HepG2 (cell line): ENCODE results near the gene VEZF1. TPM values are rescaled to one million over a fixed set of nuclear protein-coding genes. Genes with fewer than 3 reads are reported as not detected.
A peak's percentile ranks its signal among the peaks of the same experiment; 100 is the strongest.

ENCODE experiments used
- CEBPB ChIP-seq: IDR thresholded peaks from 2 replicates; pipeline ENCODE4 v1.6.1; 2011; ENCODE audit warnings: low read depth, low read length, improper control_type of control experiment, borderline replicate concordance
- CHD4 ChIP-seq: fragments of 200-600 bp; sonication (generic); IDR thresholded peaks from 2 replicates; pipeline ENCODE4 v1.7.0; 2017; ENCODE audit warnings: mild to moderate bottlenecking, low read length, borderline replicate concordance
- EED ChIP-seq: sonication (generic); formaldehyde crosslinking; IDR thresholded peaks from 2 replicates; pipeline ENCODE4 v1.5.0; 2020; ENCODE audit warnings: mild to moderate bottlenecking, missing genetic modification reagents
- ETV6 ChIP-seq: sonication (generic); formaldehyde crosslinking; conservative IDR thresholded peaks from 2 replicates; pipeline ENCODE4 v1.4.0; 2020; ENCODE audit warnings: missing genetic modification reagents
- HMGXB4 ChIP-seq, 2 experiments: sonication (generic) in 1 of 2; formaldehyde crosslinking in 1 of 2; IDR thresholded peaks; 2 replicates each; pipeline versions ENCODE4 v1.4.0 to v1.6.1; 2018 to 2020; ENCODE audit warnings: missing genetic modification reagents in 2 of 2, borderline replicate concordance in 1 of 2, low read depth in 1 of 2, mild to moderate bottlenecking in 1 of 2, missing biosample characterization in 1 of 2
- MLLT10 ChIP-seq: sonication (generic); formaldehyde crosslinking; IDR thresholded peaks from 2 replicates; pipeline ENCODE4 v1.4.0; 2020; ENCODE audit warnings: missing genetic modification reagents
- MYPOP ChIP-seq: sonication (generic); formaldehyde crosslinking; IDR thresholded peaks from 2 replicates; pipeline ENCODE4 v1.8.1; 2023; ENCODE audit warnings: mild to moderate bottlenecking, moderate library complexity, missing genetic modification reagents
- NFIC ChIP-seq: IDR thresholded peaks from 2 replicates; pipeline ENCODE4 v1.6.1; 2012; ENCODE audit warnings: mild to moderate bottlenecking, low read length, inconsistent platforms
- PAWR ChIP-seq: sonication (generic); formaldehyde crosslinking; IDR thresholded peaks from 2 replicates; pipeline ENCODE4 v1.4.0; 2020; ENCODE audit warnings: missing genetic modification reagents, mild to moderate bottlenecking, borderline replicate concordance
- PCBP2 ChIP-seq: fragments of 200-400 bp; formaldehyde crosslinking; optimal IDR thresholded peaks from 2 replicates; pipeline ENCODE3; 2018; ENCODE audit warnings: low read length, low read depth; ENCODE audit not compliant: poor library complexity, severe bottlenecking
- RBFOX2 ChIP-seq: fragments of 200-400 bp; formaldehyde crosslinking; IDR thresholded peaks from 2 replicates; pipeline ENCODE4 v1.6.1; 2017; ENCODE audit warnings: low read depth, mild to moderate bottlenecking, low read length
- RFXANK ChIP-seq: IDR thresholded peaks from 2 replicates; pipeline ENCODE4 v1.6.1; 2016
- SNRNP70 ChIP-seq: fragments of 200-400 bp; formaldehyde crosslinking; IDR thresholded peaks from 2 replicates; pipeline ENCODE4 v1.6.1; 2017; ENCODE audit warnings: mild to moderate bottlenecking, low read depth, low read length, moderate library complexity
- SRY ChIP-seq: sonication (generic); formaldehyde crosslinking; IDR thresholded peaks from 2 replicates; pipeline ENCODE4 v1.8.0; 2022; ENCODE audit warnings: mild to moderate bottlenecking, missing genetic modification reagents
- TBL1XR1 ChIP-seq: fragments of 150-350 bp; IDR thresholded peaks from 2 replicates; pipeline ENCODE4 v1.6.1; 2014; ENCODE audit warnings: borderline replicate concordance, low read length; ENCODE audit not compliant: partially characterized antibody
- ZBTB20 ChIP-seq: sonication (generic); formaldehyde crosslinking; IDR thresholded peaks from 2 replicates; pipeline ENCODE4 v1.8.1; 2023; ENCODE audit warnings: missing genetic modification reagents, low read depth, mild to moderate bottlenecking, borderline replicate concordance
- ZBTB8A ChIP-seq: sonication (generic); formaldehyde crosslinking; IDR thresholded peaks from 2 replicates; pipeline ENCODE4 v1.4.0; 2020; ENCODE audit warnings: mild to moderate bottlenecking, low read depth, missing genetic modification reagents, borderline replicate concordance
- ZNF205 ChIP-seq: IDR thresholded peaks from 2 replicates; pipeline ENCODE4 v1.6.1; 2018; ENCODE audit warnings: missing biosample characterization, missing genetic modification reagents
- ZNF282 ChIP-seq: fragments of 450-650 bp; IDR thresholded peaks from 2 replicates; pipeline ENCODE4 v1.6.1; 2018; ENCODE audit not compliant: partially characterized antibody
- ZNF34 ChIP-seq: sonication (generic); formaldehyde crosslinking; IDR thresholded peaks from 2 replicates; pipeline ENCODE4 v1.4.0; 2020; ENCODE audit warnings: mild to moderate bottlenecking, missing genetic modification reagents, borderline replicate concordance
- ZNF577 ChIP-seq: sonication (generic); formaldehyde crosslinking; IDR thresholded peaks from 2 replicates; pipeline ENCODE4 v1.4.0; 2020; ENCODE audit warnings: mild to moderate bottlenecking, low read depth, missing genetic modification reagents, borderline replicate concordance
- ZNF629 ChIP-seq: sonication (generic); formaldehyde crosslinking; conservative IDR thresholded peaks from 2 replicates; pipeline ENCODE4 v1.5.0; 2020; ENCODE audit warnings: missing genetic modification reagents
- ZNF792 ChIP-seq: IDR thresholded peaks from 2 replicates; pipeline ENCODE4 v1.6.1; 2016
- ZNF879 ChIP-seq: sonication (generic); formaldehyde crosslinking; IDR thresholded peaks from 2 replicates; pipeline ENCODE4 v1.8.1; 2023; ENCODE audit warnings: missing genetic modification reagents
- ZSCAN20 ChIP-seq: sonication (generic); formaldehyde crosslinking; IDR thresholded peaks from 2 replicates; pipeline ENCODE4 v1.4.0; 2020; ENCODE audit warnings: missing genetic modification reagents, mild to moderate bottlenecking, borderline replicate concordance
- ZSCAN29 ChIP-seq: sonication (generic); formaldehyde crosslinking; conservative IDR thresholded peaks from 2 replicates; pipeline ENCODE4 v1.4.0; 2020; ENCODE audit warnings: mild to moderate bottlenecking, missing genetic modification reagents
- polyA plus RNA-seq, 8 experiments: library from polyadenylated mRNA; depleted of rRNA in 3 of 8; stranded (reverse) in 7 of 8; unstranded in 1 of 8; fragments of >200 nt; fragmentation: Illumina TruSeq in 4 of 8; extraction: Trizol in 4 of 8; gene quantifications; 2 replicates each; pipeline versions ENCODE4 v1.2.1 to v1.2.3, GENCODE V29; 2011 to 2016; ENCODE audit warnings: low read depth in 4 of 8, missing spikeins in 1 of 8, mixed read lengths in 1 of 8; ENCODE audit not compliant: insufficient read depth in 1 of 8
- total RNA-seq, 5 experiments: library from RNA; depleted of rRNA; stranded (reverse); fragments of >200 nt; fragmentation: Illumina TruSeq; extraction: Trizol; gene quantifications; 2 replicates each; pipeline ENCODE4 v1.2.3, GENCODE V29; 2016; ENCODE audit warnings: low read depth in 1 of 5
- TF ChIP-seq, protein P1 (sequence below): sonication (generic); formaldehyde crosslinking; IDR thresholded peaks from 2 replicates; pipeline ENCODE4 v1.5.0; 2020; ENCODE audit warnings: missing genetic modification reagents, mild to moderate bottlenecking, borderline replicate concordance

Gene VEZF1
- total and polyA plus RNA-seq, 2 of the 13 experiments (the other 11 are each of a cell fraction or from before 2014, with no cell fraction given) = 45.9 to 49.7 TPM

- TF ChIP-seq HMGXB4 (CRISPR knock-in tag; IDR thresholded peaks at IDR 0.05; ENCODE audit: borderline replicate concordance in 1 of 2, low read depth in 1 of 2) (0 out of 4 replicates have a peak, but pooled peaks of 1 of the 2 experiments have one; percentile 21), ZBTB20 (0 out of 2 replicates have a peak, but pooled peaks have one; percentile 11), CEBPB (peak; percentile 56), TBL1XR1 (peak; percentile 13), RBFOX2 (no peak), CHD4 (peak; percentile 70; the same call in 1 of the 2 replicates), MLLT10 (CRISPR knock-in tag) (no peak), ZNF282 (no peak), EED (CRISPR knock-in tag) (0 out of 2 replicates have a peak, but pooled peaks have one; percentile 54), ZNF34 (CRISPR knock-in tag) (peak; percentile 89; the same call in 1 of the 2 replicates), ETV6 (CRISPR knock-in tag) (no peak), ZNF205 (CRISPR knock-in tag) (no peak), NFIC (no peak), PCBP2 (no peak), PAWR (CRISPR knock-in tag) (no peak), RFXANK (CRISPR knock-in tag) (no peak), ZNF577 (CRISPR knock-in tag) (no peak), ZBTB8A (CRISPR knock-in tag) (no peak), ZSCAN20 (CRISPR knock-in tag) (peak; percentile 32; the same call in 1 of the 2 replicates), ZNF792 (CRISPR knock-in tag) (no peak), SNRNP70 (no peak), SRY (CRISPR knock-in tag) (peak; percentile 57; the same call in 1 of the 2 replicates), ZNF629 (no peak), ZNF879 (CRISPR knock-in tag) (no peak), ZSCAN29 (peak; percentile 63; the same call in 1 of the 2 replicates), MYPOP (CRISPR knock-in tag) (no peak)
- TF ChIP-seq, protein P1, sequence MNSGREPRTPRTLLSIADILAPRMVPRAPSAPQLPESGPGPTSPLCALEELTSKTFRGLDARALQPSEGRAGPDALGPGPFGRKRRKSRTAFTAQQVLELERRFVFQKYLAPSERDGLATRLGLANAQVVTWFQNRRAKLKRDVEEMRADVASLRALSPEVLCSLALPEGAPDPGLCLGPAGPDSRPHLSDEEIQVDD (CRISPR knock-in tag) = 0 out of 2 replicates have a peak, but pooled peaks have one; percentile 21
Observed at GRCh38 chr17:57935833-57936807, 51.9 kb downstream of the VEZF1 start (continued).
